Liver (tissue), 9 donors: Measurements from ENCODE around the gene SHISAL1. TPM values are rescaled to one million over a fixed set of nuclear protein-coding genes. Genes with fewer than 3 reads are reported as not detected.

ENCODE experiments used
- DNase-seq: peaks from one replicate; pipeline ENCODE4 v3.0.0-alpha.2; 2017; ENCODE audit warnings: low spot score
- H3K27ac ChIP-seq, 2 donors: one replicate each; pipeline ENCODE4 v1.7.0; 2013; ENCODE audit warnings: inconsistent platforms in 2 of 2, low read length in 2 of 2, control low read depth in 1 of 2, low read depth in 1 of 2, mild to moderate bottlenecking in 1 of 2
- H3K27me3 ChIP-seq, 4 donors: one replicate each; pipeline versions ENCODE4 v1.6.1 to v1.7.0; 2013; ENCODE audit warnings: low read length in 3 of 4, inconsistent platforms in 1 of 4, mild to moderate bottlenecking in 1 of 4, moderate library complexity in 1 of 4; ENCODE audit not compliant: control insufficient read depth in 4 of 4, insufficient read depth in 4 of 4
- H3K36me3 ChIP-seq, 4 donors: one replicate each; pipeline versions ENCODE4 v1.6.1 to v1.7.0; 2013; ENCODE audit warnings: low read length in 3 of 4, mild to moderate bottlenecking in 3 of 4, low read depth in 1 of 4, moderate library complexity in 1 of 4; ENCODE audit not compliant: control insufficient read depth in 4 of 4, insufficient read depth in 3 of 4
- H3K4me1 ChIP-seq, 4 donors: one replicate each; pipeline versions ENCODE4 v1.6.1 to v1.7.0; 2013; ENCODE audit warnings: low read length in 3 of 4, mild to moderate bottlenecking in 3 of 4, moderate library complexity in 1 of 4; ENCODE audit not compliant: control insufficient read depth in 4 of 4, insufficient read depth in 4 of 4
- H3K4me3 ChIP-seq, 3 donors: one replicate each; pipeline versions ENCODE4 v1.6.1 to v1.7.0; 2013; ENCODE audit warnings: low read length in 3 of 3, control low read depth in 1 of 3, low read depth in 1 of 3, mild to moderate bottlenecking in 1 of 3
- H3K9ac ChIP-seq, 2 donors: one replicate each; pipeline ENCODE4 v1.7.0; 2013; ENCODE audit warnings: low read length in 2 of 2, mild to moderate bottlenecking in 2 of 2, moderate library complexity in 2 of 2, control low read depth in 1 of 2, low read depth in 1 of 2
- H3K9me3 ChIP-seq, 4 donors: one replicate each; pipeline versions ENCODE4 v1.6.1 to v1.7.0; 2013; ENCODE audit warnings: low read length in 3 of 4; ENCODE audit not compliant: control insufficient read depth in 4 of 4
- EGR1 ChIP-seq, 2 donors: IDR thresholded peaks; 2 replicates each; pipeline ENCODE4 v1.6.1; 2016 to 2018; ENCODE audit warnings: antibody characterized with exemption in 2 of 2, low read depth in 2 of 2
- FOXA1 ChIP-seq: IDR thresholded peaks from 2 replicates; pipeline ENCODE4 v1.6.1; 2016; ENCODE audit warnings: antibody characterized with exemption
- FOXA2 ChIP-seq: IDR thresholded peaks from 2 replicates; pipeline ENCODE4 v1.6.1; 2016; ENCODE audit warnings: antibody characterized with exemption
- GABPA ChIP-seq, 2 donors: IDR thresholded peaks in 1 of 2; conservative IDR thresholded peaks in 1 of 2; 2 replicates each; pipeline ENCODE4 v1.6.1; 2016; ENCODE audit warnings: antibody characterized with exemption in 2 of 2, mild to moderate bottlenecking in 1 of 2, moderate library complexity in 1 of 2
- HNF4A ChIP-seq, 2 donors: conservative IDR thresholded peaks; 2 replicates each; pipeline ENCODE4 v1.6.1; 2016; ENCODE audit warnings: antibody characterized with exemption in 2 of 2, mild to moderate bottlenecking in 2 of 2
- HNF4G ChIP-seq: IDR thresholded peaks from 2 replicates; pipeline ENCODE4 v1.6.1; 2016; ENCODE audit warnings: antibody characterized with exemption
- JUND ChIP-seq, 2 donors: IDR thresholded peaks; 2 replicates each; pipeline ENCODE4 v1.6.1; 2016; ENCODE audit warnings: antibody characterized with exemption in 2 of 2
- NR2F2 ChIP-seq: IDR thresholded peaks from 2 replicates; pipeline ENCODE4 v1.6.1; 2016; ENCODE audit warnings: antibody characterized with exemption
- RAD21 ChIP-seq, 2 donors: IDR thresholded peaks; 2 replicates each; pipeline ENCODE4 v1.6.1; 2016; ENCODE audit warnings: antibody characterized with exemption in 2 of 2, mild to moderate bottlenecking in 2 of 2
- RXRA ChIP-seq, 2 donors: IDR thresholded peaks; 2 replicates each; pipeline ENCODE4 v1.6.1; 2017 to 2018; ENCODE audit warnings: antibody characterized with exemption in 2 of 2, mild to moderate bottlenecking in 1 of 2
- SP1 ChIP-seq: IDR thresholded peaks from 2 replicates; pipeline ENCODE4 v1.6.1; 2018; ENCODE audit warnings: antibody characterized with exemption, mild to moderate bottlenecking
- TAF1 ChIP-seq: conservative IDR thresholded peaks from 2 replicates; pipeline ENCODE4 v1.6.1; 2016; ENCODE audit warnings: antibody characterized with exemption, mild to moderate bottlenecking
- YY1 ChIP-seq: IDR thresholded peaks from 2 replicates; pipeline ENCODE4 v1.6.1; 2016; ENCODE audit warnings: antibody characterized with exemption, mild to moderate bottlenecking
- WGBS: extraction: QIAGEN DNeasy Blood & Tissue Kit; methylation state at CpG from one replicate; pipeline ENCODE4 v1.1.7; 2013; 5-methylcytosine and 5-hydroxymethylcytosine counted together
- polyA plus RNA-seq, 2 donors: library from polyadenylated mRNA; stranded (reverse) in 1 of 2; unstranded in 1 of 2; fragments of 200-250 nt in 1 of 2; fragments of >200 nt in 1 of 2; fragmentation: Nextera tagmentation in 1 of 2; extraction: Ambion mirVana in 1 of 2; gene quantifications; one replicate each; pipeline versions ENCODE4 v1.2.1 to v1.2.3, GENCODE V29; 2013 to 2015
- total RNA-seq, 2 donors: library from RNA; depleted of rRNA; stranded (reverse); fragments of >200 nt; gene quantifications; one replicate each; pipeline ENCODE4 v1.2.3, GENCODE V29; 2014
- TF ChIP-seq, protein P1 (sequence below): IDR thresholded peaks from 2 replicates; pipeline ENCODE4 v1.6.1; 2016; ENCODE audit warnings: antibody characterized with exemption
- TF ChIP-seq, protein P2 (sequence below): IDR thresholded peaks from 2 replicates; pipeline ENCODE4 v1.6.1; 2016; ENCODE audit warnings: antibody characterized with exemption, mild to moderate bottlenecking
- TF ChIP-seq, protein P3 (sequence below): IDR thresholded peaks from 2 replicates; pipeline ENCODE4 v1.6.1; 2016; ENCODE audit warnings: antibody characterized with exemption
- TF ChIP-seq, protein P4 (sequence below): fragments of 150-350 bp; IDR thresholded peaks from 2 replicates; pipeline ENCODE4 v1.5.1; 2017; ENCODE audit warnings: improper control_type of control experiment, low read depth, low read length; ENCODE audit not compliant: missing input control
- TF ChIP-seq, protein P5 (sequence below): IDR thresholded peaks from 2 replicates; pipeline ENCODE4 v1.6.1; 2016; ENCODE audit warnings: antibody characterized with exemption
- donor health status: healthy.
- donor health status: healthy.
- donor health status: healthy.
- donor health status: healthy.
- donor health status: healthy.

The SHISAL1 gene
- total and polyA plus RNA-seq, 4 donors, result 0.07 to 0.17 (median 0.13) TPM

DNA sequence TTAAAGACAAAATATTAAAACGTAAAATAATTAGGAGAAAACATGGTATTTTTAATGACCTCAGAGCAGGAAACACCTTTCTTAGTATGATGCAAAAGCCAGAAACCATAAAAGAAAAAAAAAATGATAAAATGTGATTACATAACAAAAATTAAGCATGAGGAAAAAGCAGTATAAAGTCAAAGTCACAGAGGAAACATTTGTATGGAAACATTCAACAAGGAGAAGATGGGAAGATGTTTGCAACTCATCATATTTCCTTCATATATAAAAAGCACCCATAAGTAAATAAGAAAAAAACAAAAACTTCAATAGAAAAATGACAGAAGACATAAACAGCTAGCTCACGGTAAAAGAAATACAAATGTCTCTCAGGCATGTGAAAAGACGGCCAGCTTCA lies 17.3 kb downstream of the SHISAL1 start:
- H3K9ac ChIP-seq, result no peak overlapping the region
- H3K36me3 ChIP-seq, result no peaks in the 10 kb centered on the region
- no peaks in the 10 kb centered on the region for H3K4me1 ChIP-seq
- no peak overlapping the region for H3K4me3 ChIP-seq
- TF ChIP-seq FOXA1 (no peak), GABPA (IDR thresholded peaks at IDR 0.05 in 1 of 2, conservative IDR thresholded peaks at IDR 0.05 in 1 of 2) (no peak), TAF1 (no peak), NR2F2 (no peak), RXRA (IDR thresholded peaks at IDR 0.05) (no peak), JUND (IDR thresholded peaks at IDR 0.05) (no peak), SP1 (no peak), EGR1 (IDR thresholded peaks at IDR 0.05; ENCODE audit: low read depth in 2 of 2) (no peak), RAD21 (IDR thresholded peaks at IDR 0.05) (no peak), HNF4A (conservative IDR thresholded peaks at IDR 0.05) (no peak), FOXA2 (no peak), HNF4G (no peak), YY1 (no peak)
- TF ChIP-seq, protein P1, sequence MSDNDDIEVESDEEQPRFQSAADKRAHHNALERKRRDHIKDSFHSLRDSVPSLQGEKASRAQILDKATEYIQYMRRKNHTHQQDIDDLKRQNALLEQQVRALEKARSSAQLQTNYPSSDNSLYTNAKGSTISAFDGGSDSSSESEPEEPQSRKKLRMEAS, result no peak
- TF ChIP-seq, protein P2, sequence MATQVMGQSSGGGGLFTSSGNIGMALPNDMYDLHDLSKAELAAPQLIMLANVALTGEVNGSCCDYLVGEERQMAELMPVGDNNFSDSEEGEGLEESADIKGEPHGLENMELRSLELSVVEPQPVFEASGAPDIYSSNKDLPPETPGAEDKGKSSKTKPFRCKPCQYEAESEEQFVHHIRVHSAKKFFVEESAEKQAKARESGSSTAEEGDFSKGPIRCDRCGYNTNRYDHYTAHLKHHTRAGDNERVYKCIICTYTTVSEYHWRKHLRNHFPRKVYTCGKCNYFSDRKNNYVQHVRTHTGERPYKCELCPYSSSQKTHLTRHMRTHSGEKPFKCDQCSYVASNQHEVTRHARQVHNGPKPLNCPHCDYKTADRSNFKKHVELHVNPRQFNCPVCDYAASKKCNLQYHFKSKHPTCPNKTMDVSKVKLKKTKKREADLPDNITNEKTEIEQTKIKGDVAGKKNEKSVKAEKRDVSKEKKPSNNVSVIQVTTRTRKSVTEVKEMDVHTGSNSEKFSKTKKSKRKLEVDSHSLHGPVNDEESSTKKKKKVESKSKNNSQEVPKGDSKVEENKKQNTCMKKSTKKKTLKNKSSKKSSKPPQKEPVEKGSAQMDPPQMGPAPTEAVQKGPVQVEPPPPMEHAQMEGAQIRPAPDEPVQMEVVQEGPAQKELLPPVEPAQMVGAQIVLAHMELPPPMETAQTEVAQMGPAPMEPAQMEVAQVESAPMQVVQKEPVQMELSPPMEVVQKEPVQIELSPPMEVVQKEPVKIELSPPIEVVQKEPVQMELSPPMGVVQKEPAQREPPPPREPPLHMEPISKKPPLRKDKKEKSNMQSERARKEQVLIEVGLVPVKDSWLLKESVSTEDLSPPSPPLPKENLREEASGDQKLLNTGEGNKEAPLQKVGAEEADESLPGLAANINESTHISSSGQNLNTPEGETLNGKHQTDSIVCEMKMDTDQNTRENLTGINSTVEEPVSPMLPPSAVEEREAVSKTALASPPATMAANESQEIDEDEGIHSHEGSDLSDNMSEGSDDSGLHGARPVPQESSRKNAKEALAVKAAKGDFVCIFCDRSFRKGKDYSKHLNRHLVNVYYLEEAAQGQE, result no peak
- TF ChIP-seq, protein P3, sequence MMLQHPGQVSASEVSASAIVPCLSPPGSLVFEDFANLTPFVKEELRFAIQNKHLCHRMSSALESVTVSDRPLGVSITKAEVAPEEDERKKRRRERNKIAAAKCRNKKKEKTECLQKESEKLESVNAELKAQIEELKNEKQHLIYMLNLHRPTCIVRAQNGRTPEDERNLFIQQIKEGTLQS, result no peak
- TF ChIP-seq, protein P4, sequence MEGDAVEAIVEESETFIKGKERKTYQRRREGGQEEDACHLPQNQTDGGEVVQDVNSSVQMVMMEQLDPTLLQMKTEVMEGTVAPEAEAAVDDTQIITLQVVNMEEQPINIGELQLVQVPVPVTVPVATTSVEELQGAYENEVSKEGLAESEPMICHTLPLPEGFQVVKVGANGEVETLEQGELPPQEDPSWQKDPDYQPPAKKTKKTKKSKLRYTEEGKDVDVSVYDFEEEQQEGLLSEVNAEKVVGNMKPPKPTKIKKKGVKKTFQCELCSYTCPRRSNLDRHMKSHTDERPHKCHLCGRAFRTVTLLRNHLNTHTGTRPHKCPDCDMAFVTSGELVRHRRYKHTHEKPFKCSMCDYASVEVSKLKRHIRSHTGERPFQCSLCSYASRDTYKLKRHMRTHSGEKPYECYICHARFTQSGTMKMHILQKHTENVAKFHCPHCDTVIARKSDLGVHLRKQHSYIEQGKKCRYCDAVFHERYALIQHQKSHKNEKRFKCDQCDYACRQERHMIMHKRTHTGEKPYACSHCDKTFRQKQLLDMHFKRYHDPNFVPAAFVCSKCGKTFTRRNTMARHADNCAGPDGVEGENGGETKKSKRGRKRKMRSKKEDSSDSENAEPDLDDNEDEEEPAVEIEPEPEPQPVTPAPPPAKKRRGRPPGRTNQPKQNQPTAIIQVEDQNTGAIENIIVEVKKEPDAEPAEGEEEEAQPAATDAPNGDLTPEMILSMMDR, result no peak
- TF ChIP-seq, protein P5, sequence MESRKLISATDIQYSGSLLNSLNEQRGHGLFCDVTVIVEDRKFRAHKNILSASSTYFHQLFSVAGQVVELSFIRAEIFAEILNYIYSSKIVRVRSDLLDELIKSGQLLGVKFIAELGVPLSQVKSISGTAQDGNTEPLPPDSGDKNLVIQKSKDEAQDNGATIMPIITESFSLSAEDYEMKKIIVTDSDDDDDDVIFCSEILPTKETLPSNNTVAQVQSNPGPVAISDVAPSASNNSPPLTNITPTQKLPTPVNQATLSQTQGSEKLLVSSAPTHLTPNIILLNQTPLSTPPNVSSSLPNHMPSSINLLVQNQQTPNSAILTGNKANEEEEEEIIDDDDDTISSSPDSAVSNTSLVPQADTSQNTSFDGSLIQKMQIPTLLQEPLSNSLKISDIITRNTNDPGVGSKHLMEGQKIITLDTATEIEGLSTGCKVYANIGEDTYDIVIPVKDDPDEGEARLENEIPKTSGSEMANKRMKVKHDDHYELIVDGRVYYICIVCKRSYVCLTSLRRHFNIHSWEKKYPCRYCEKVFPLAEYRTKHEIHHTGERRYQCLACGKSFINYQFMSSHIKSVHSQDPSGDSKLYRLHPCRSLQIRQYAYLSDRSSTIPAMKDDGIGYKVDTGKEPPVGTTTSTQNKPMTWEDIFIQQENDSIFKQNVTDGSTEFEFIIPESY, result no peak
- H3K27ac ChIP-seq, result no peak overlapping the region
- H3K9me3 ChIP-seq, result peaks cover 0 to 7% (median 2%) of the 10 kb centered on the region in 4 donors
- DNase-seq, result no peak
- H3K27me3 ChIP-seq, result no peaks in the 10 kb centered on the region
- 74% methylated on average over 3 of the region's 3 CpGs for WGBS
